Uterus (tissue), 4 donors: ENCODE results near the gene FGD6. TPM values are rescaled to one million over a fixed set of nuclear protein-coding genes. Genes with fewer than 3 reads are reported as not detected.
"Not testable (repeated sequence)": the region's sequence is repeated elsewhere in the genome, so short reads cannot be mapped to it uniquely, and the experiment has no call there.

ENCODE experiments used
- DNase-seq, 2 donors: peaks; one replicate each; pipeline ENCODE4 v3.0.0-alpha.2; 2019 to 2020
- H3K27ac ChIP-seq, 2 donors: fragments of 200-600 bp; sonication (generic); 1 replicate in 1 of 2; 2 replicates in 1 of 2; pipeline ENCODE4 v1.5.1; 2016 to 2018
- H3K27me3 ChIP-seq, 2 donors: fragments of 200-600 bp; sonication (generic); one replicate each; pipeline ENCODE4 v1.5.1; 2018 to 2019; ENCODE audit warnings: control low read depth in 1 of 2
- H3K36me3 ChIP-seq, 2 donors: fragments of 200-600 bp; sonication (generic); one replicate each; pipeline ENCODE4 v1.5.1; 2019; ENCODE audit warnings: control low read depth in 1 of 2
- H3K4me1 ChIP-seq, 2 donors: fragments of 200-600 bp; sonication (generic); one replicate each; pipeline ENCODE4 v1.5.1; 2018 to 2019; ENCODE audit warnings: control low read depth in 1 of 2
- H3K4me3 ChIP-seq, 2 donors: fragments of 200-600 bp; sonication (generic); 1 replicate in 1 of 2; 2 replicates in 1 of 2; pipeline ENCODE4 v1.5.1; 2018 to 2019; ENCODE audit warnings: mild to moderate bottlenecking in 1 of 2
- H3K9me3 ChIP-seq, 2 donors: fragments of 200-600 bp; sonication (generic); one replicate each; pipeline ENCODE4 v1.5.1; 2019; ENCODE audit warnings: control low read depth in 1 of 2
- CTCF ChIP-seq, 4 experiments: fragments of 200-600 bp in 2 of 4; fragments of 450-650 bp in 2 of 4; sonication (generic) in 2 of 4; IDR thresholded peaks; one replicate each; pipeline ENCODE4 v1.5.1; 2016 to 2019; ENCODE audit warnings: antibody characterized with exemption in 4 of 4, mild to moderate bottlenecking in 2 of 4, moderate library complexity in 1 of 4
- POLR2A ChIP-seq, 2 donors: fragments of 450-650 bp; IDR thresholded peaks; one replicate each; pipeline ENCODE4 v1.6.1; 2016; ENCODE audit warnings: antibody characterized with exemption in 2 of 2, mild to moderate bottlenecking in 1 of 2, moderate library complexity in 1 of 2
- intact Hi-C: fragments of 100-400 bp; cut with DNase I; formaldehyde crosslinking; loops from one replicate; pipeline ENCODE4 v1.15.1; 2023; ENCODE audit warnings: low total_unique reads
- total RNA-seq, 4 donors: library from RNA; depleted of rRNA in 3 of 4; stranded (reverse); fragments of >200 nt in 3 of 4; gene quantifications; one replicate each; pipeline versions ENCODE4 v1.1.0 to v1.2.4, GENCODE V29; 2014 to 2023
- donor health status: DM: yes; HTN: yes; CAD: no.

Gene FGD6
- total RNA-seq, 4 donors from 2014 or later, result 7.6 to 25.3 (median 15.1) TPM

DNA sequence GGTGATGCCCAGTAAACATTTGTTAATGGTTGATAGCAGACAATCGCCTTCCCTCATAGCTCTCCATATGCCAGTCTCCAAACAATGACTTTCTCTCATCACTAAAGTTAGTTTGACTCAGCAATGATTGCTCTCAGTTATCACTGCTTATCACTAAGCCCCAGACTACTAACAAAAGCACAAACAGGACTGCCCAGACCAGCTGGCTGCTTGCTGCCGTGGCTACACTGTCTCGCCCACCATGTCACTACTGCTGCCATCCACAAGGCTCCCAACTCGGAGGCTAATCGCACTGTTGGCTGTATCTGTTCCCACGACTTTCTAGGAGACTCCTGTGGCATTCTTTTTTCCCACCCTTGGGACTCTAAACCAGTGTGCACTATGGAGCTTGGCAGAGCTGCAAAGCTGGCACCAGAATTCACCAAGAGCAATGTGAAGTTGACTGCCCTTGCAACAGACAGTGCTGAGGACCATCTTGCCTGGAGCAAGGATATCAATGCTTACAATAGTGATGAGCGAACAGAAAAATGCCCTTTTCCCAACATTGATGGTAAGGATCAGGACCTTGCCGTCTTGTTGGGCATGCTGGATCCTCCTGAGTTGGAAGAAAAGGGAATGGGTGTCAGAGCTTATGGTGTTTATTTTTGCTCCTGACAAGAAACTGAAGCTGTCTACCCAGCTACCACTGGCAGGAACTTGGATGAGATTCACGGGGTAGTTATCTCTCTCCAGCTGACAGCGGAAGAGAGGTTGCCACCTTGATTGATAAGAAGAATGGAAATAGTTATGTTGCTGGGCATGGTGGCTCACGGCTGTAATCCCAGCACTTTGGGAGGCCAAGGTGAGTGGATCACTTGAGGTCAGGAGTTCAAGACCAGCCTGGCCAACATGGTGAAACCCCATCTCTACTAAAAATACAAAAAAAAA, 116.7 kb downstream of the FGD6 start:
- Histone ChIP-seq H3K36me3 (no peaks in the 10 kb centered on the region), H3K4me3 (no peak overlapping the region), H3K9me3 (no peaks in the 10 kb centered on the region), H3K4me1 (no peaks in the 10 kb centered on the region), H3K27me3 (no peaks in the 10 kb centered on the region), H3K27ac (no peak overlapping the region)
- intact Hi-C loops, result no loop called here
- no peak for DNase-seq
- TF ChIP-seq CTCF (IDR thresholded peaks at IDR 0.05) (no peak), POLR2A (IDR thresholded peaks at IDR 0.05) (no peak)

GRCh38 chr12:95099270-95099790, 117.9 kb downstream of the FGD6 start:
- Histone ChIP-seq H3K36me3 (no peaks in the 10 kb centered on the region), H3K4me1 (no peaks in the 10 kb centered on the region), H3K27me3 (no peaks in the 10 kb centered on the region), H3K27ac (no peak overlapping the region), H3K4me3 (no peak overlapping the region), H3K9me3 (no peaks in the 10 kb centered on the region)
- DNase-seq, result no peak
- TF ChIP-seq CTCF (IDR thresholded peaks at IDR 0.05), result no peak
- TF ChIP-seq POLR2A (IDR thresholded peaks at IDR 0.05), result no peak
- intact Hi-C loops, result no loop called here

DNA sequence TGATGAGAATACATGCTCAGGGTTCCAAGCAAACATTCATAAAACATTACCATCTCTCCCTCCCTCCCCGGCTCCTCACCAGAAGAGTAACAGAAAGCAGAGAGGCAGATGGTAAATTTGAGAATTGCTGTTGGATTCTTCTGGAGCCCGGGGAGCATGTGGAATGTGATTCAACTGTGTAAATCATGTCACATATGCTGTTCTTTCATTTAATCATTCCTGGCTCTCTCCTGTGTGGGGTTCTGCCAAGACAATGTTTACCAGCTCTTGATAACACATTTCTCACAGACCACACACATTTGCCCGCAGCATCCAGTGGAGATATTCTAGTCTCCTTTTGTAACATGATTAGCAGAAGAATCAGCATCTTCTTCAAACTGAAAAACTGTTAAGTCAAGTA, 120.4 kb downstream of the FGD6 start:
- no peaks in the 10 kb centered on the region for H3K27me3 ChIP-seq
- H3K27ac ChIP-seq, result peak overlapping the region; percentile 40 to 59
- no peak overlapping the region for H3K4me3 ChIP-seq
- intact Hi-C loops, result no loop called here
- TF ChIP-seq CTCF (IDR thresholded peaks at IDR 0.05) (no peak), POLR2A (IDR thresholded peaks at IDR 0.05) (no peak)
- no peaks in the 10 kb centered on the region for H3K9me3 ChIP-seq
- no peaks in the 10 kb centered on the region for H3K4me1 ChIP-seq
- H3K36me3 ChIP-seq, result no peaks in the 10 kb centered on the region
- peak; percentile 43 to 68 for DNase-seq

GRCh38 chr12:95096378-95096777, 120.9 kb downstream of the FGD6 start:
- no peak for DNase-seq
- H3K4me3 ChIP-seq, result no peak overlapping the region
- intact Hi-C loops, result no loop called here
- no peaks in the 10 kb centered on the region for H3K9me3 ChIP-seq
- H3K4me1 ChIP-seq, result no peaks in the 10 kb centered on the region
- H3K27ac ChIP-seq, result peak overlapping the region; percentile 40 to 59
- no peaks in the 10 kb centered on the region for H3K36me3 ChIP-seq
- H3K27me3 ChIP-seq, result no peaks in the 10 kb centered on the region
- TF ChIP-seq CTCF (IDR thresholded peaks at IDR 0.05), result no peak
- TF ChIP-seq POLR2A (IDR thresholded peaks at IDR 0.05), result no peak

GRCh38 chr12:95095866-95096265, 121.4 kb downstream of the FGD6 start:
- H3K27ac ChIP-seq, result peak overlapping the region in 1 of 2 donors; percentile 59
- H3K9me3 ChIP-seq, H3K27me3 ChIP-seq, H3K4me1 ChIP-seq, H3K4me3 ChIP-seq, intact Hi-C loops, H3K36me3 ChIP-seq, DNase-seq: not testable (repeated sequence)
